Stimulated activated CD4-positive, alpha-beta T cell treated with anti-CD3 and anti-CD28 coated beads, Interleukin-1b, Interleukin-23, amount 100 ng/mL, for 24 hours (primary cell): ENCODE results near the gene KIF9.
"Not testable (repeated sequence)": the region's sequence is repeated elsewhere in the genome, so short reads cannot be mapped to it uniquely, and the experiment has no call there.

ENCODE experiments used
- DNase-seq, 4 experiments: peaks; one replicate each; pipeline ENCODE4 v3.0.0-alpha.2; 2020; ENCODE audit warnings: low read depth in 4 of 4, low spot score in 1 of 4

The KIF9 gene

DNA sequence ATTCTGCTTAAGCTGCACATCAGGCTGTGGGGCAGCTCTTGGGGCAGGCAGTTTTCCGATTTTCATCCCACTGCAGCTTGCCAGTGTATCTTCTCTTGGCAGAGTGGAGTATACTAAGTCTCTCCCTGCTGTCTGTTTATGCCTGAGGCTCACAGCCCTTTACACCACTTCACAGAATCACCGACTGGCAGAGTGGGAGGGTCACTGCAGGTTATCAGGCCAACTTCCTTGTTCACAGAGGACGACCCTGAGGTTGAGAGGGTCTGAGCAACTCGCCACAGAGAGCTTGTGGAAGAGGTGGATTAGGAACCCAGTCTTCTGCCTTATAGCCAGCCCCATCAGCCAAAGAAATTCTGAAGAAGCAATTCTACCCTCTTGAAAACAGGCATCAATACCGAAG is 30.9 kb downstream of the KIF9 start:
- DNase-seq: no peak

DNA sequence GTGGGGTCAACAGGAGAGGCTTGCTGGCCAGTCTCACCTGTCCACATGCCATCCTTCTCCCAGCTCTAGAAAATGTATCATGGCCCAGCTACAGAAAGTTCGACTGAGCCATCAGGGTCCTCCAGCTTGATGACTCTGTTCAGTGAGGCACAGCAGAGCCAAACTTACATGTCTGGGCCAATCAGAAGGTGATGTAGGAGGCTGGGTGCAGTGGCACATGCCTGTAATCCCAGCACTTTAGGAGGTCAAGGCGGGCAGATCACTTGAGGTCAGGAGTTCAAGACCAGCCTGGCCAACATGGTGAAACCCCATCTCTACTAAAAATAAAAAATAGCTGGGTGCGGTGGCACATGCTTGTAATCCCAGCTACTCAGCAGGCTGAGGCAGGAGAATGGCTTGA is 31.5 kb downstream of the KIF9 start:
- not testable (repeated sequence) for DNase-seq

DNA sequence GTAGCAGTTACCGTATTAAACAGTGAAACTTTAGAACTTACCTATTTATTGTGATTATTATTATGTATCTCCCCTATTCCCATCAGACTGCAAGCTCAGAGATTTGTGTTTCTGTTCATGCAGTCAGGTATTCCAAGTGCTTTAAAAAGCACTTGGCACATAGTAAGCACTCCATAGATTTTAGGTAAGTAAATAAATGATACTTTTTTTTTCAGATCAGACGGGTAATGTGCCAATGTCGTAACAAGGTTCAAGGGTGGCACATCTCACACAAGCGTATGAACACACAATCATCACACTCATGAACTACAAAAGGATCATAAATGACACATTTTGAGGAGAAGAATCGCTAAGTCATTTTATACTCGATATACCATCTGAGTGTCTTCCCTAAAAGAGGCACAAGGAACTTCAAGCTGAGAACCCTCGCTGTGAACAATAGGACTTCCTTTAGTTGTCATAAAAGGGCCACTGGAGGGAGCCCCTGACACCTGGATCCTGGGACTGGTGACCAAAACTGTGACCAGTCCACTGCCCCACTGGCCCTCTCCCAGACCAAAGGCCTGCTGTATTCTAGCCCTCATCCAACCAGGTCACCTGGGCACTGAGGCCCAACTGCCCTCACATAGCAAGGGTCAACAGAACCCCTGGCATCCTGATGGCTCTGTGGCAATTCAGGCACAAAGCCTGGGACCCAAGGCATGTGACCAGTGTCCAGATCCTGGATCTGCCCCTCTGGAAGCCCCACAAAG is 32.1 kb downstream of the KIF9 start:
- no peak for DNase-seq

DNA sequence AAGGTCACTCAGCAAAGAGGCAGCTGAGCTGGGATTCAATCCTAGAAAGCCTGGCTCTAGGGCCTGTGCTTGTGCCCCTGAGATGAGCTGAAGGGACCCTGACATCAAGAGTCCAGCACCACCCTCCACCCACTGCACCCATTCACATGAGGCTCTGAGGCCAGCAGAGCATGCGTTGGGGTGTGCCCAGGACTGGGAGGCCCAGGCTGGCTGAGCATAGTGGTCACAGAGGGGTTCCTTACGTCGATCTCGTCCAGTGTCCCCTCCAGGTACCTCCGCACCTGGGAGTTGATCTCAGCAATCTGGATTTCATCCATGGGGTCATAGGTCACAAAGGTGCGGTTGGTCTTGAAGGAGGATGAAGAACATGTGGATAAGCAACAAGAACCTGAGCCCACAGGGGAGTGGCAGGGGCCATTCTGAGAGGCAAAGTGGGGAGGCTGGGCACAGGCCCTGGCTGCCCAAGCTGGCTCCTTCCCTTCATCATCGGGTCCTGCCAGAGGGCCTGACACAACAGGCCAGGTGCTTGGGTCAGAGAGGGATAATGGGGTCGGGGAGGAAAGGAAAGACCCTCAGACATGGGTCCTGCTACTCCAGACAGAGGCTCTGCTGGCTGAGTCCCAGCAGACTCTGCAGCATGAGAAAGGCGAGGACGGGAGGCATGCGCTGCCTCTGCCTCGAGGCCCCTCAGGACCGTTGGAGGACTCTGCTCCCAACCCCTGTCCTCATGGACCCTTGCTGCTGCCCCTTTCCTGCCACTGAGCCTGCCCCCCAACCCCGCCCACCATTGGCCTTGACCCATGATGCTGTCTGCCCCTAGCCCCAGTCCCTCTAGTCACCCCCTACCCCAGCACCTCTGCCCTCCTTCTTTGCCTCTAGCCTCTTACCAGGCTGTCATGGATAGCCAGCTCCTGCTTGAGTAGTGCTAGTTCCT is 35.2 kb downstream of the KIF9 start:
- no peak for DNase-seq

DNA sequence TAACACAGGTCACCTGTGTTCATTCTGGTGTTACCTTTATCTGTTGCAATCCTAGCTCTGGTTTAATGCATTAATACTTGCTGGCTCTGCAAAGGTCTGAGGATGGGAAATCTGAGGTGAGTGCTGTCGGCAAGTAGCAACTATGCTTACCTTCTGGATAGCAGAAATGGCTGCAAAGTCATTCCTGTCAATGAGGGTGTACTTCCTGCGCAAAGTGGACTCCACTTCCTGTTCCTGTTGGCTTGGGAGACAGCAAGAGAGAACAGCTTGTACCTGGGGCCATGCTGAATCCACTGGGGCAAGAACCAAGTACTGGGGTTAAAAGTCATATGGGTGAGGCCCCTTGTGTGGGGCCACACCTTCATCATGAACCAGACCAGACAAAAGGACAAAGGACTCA is 37.3 kb downstream of the KIF9 start:
- no peak for DNase-seq

DNA sequence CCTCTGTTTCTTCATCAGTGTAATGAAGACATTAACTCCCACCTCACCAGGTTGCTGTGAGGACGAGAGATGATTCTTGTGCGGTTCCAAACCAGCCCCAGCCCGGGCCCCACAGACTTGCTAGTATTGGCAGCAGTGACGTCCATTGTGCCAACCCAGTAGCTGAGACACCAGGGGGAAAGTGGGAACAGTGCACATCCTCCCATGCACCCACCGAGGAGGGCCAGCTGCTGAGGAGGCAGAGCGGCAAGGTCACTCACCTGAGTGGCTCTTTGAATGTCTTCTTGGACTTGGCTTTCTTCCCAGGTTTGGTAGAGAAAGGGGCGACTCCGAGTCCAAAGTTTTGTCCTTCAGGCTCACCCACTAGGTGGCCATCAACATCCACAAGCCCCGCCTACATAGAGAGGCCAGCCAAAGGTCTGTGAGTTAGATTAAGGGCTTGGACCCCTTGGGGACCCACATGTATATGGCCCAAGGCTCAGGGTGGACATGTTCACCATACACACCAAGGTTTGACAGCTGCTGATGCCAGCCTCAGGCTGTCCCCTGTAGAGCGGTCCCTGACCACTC is 38.0 kb downstream of the KIF9 start:
- DNase-seq: no peak

DNA sequence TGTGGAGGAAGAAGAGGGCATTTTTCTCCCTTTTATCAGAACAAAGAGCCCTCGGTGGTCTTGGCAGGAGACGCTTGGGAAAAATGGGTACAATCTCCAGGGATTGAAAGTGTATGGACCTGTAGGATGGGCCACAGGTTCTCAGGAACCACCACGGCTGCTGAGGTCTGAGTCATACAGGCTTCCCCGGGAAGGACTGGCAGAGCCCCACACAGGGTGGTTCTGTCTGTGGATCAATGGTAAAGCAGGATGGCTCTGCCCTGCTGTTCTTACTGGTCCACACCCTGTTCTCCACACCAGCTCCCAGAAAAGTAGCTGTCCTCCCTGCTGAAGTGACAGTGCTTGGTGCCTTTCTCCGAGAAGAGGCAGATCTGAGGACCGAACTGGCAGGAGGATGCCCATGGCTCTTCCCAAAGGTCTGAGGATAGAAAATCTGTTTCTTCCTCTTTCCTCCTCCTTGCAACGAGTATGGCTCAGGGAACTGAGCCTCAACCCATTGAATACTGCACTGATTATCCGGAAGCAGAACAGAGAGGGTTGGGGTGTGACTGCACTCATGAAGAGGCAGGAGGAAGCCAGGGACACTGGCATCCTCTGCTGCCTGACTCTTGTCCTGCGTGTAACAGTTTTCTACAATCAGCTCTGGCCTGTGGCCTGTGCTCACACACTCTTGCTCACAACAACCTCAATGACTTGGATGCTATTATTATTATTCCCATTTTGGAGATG is 39.0 kb downstream of the KIF9 start:
- no peak for DNase-seq

DNA sequence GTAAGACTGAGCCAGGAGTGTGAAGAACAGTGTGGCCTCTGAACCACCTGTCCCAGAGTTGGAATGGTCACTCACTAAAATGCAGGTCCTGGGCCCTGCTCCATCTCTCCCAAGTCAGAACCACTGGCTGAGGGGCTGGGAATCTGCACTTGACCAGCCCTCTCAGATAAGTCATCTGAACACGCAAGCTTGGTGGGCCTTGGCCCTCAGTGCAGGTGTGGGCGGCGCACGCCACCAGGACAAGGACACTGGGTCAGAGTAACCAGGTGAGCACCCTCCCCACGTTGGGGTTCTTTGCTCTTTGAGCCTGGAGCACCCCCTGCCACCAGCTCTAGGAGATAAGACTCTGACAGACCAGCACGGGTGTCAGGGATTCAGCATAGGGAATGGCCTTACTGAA is 42.7 kb downstream of the KIF9 start:
- DNase-seq: no peak

DNA sequence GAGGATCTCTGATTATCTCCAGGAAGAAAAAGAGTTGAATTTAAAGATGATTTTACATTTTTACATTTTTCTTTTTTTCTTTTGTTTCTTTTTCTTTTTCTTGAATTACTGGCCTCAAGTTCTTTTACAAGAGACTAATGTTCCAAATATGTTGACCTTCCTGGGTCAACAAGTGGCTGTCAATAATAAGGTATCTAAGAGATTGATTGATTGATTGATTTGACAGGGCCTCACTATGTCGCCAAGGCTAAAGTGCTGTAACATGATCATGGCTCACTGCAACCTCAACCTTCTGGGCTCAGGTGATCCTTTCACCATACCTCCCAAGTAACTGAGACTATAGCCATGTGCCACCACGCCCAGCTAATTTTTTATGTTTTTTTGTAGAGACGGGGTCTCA is 44.6 kb downstream of the KIF9 start:
- no peak for DNase-seq

DNA sequence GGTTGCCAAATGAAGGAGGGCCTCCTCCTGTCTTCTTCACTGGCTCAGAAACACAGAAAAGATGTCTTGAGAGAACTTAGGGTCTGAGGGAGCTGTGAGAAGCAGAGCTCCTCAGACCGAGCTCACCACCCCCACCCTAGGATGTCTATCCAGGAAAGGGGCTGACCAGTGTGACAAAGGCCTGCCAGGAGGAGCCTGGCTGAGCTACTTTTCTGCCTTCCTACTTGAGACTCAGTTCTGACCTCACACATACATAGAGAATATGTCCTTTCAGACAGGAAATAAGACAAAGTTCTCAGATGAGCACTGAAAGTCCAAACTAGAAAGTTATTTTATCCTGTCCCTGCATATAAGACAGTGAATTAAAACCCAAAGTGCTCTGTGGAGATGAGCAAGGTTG is 54.5 kb downstream of the KIF9 start:
- DNase-seq: no peak

DNA sequence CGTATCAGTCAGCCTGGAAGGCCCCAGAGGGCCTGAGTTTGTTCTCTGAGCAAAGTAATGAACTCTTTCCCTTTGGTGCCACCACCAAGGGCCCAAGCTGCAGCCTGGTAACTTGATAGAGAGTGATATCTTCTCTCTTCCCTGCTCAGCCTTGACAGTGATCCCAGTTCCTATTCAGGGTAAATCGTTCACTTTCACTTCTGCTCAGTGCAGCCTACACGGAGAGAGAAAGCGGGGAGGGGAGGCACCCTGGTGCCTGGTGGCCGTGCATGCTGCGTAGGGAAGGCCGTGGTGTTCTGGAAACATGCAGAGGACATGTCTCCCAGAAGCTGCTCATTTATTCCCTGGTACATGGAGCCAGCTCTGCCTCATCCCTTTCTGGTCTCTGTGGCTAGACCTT is 54.9 kb downstream of the KIF9 start:
- DNase-seq: no peak

DNA sequence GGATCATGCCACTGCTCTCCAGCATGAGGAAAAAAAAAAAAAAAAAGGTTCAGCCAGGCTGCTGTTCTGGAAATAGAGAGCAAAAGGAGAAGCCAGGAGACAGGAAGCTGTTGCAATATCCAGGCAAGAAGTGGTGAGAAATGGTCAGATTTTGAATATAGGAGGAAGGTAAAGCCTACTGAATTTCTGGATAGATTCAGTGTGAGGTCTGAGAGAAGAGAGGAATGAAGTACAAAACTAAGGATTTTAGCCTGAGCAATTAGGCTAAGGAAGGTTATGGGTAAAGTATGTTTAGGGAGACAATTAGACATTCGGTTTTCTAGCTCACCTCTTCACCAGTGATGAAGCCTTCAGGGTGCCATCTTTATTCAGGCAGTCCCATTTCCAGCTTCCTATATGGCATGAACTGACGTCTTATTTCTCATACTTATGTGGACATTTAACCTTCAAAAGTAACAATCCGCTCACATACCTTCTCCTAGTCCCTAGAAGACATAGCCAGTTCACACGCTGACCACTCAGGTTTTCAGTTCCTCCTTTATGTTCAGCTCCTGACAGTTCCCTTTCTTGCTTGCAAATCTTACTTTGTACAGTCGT is 57.2 kb downstream of the KIF9 start:
- no peak for DNase-seq

DNA sequence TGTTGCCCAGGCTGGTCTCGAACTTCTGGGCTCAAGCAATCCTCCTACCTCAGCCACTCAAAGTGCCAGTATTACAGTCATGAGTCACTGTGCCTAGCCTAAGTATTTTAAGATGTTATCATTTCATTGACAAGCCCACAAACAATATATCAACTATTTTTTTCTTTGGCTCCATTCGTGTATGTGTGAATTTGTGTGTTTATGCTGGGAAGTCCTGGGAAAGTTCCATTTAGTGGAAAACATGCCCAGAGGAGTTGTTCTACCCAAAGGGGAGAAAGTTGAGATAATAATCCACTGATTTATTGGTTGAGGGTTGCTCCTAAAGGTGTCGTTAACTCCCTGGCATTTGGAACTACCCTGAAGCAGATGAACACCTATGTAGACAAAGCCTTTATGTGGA is 58.8 kb downstream of the KIF9 start:
- DNase-seq: no peak

DNA sequence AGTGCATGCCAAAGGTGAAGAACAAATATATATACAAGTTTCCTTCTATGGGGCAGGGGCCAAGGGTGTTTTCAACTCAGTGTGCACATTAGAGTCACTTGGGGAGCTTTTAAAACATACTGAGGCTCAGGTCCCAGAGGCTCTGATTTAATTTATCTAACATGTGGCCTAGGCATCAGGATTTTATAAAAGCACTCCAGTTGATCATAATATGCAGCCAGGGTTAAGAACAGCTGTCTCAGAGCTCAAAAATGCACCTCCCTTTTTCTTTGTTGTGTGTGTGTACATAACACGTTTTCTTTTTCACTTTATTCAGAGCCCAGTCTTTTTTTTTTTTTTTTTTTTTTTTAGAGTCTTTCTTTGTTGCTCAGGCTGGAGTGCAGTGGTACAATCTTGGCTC is 60.8 kb downstream of the KIF9 start:
- DNase-seq: no peak

DNA sequence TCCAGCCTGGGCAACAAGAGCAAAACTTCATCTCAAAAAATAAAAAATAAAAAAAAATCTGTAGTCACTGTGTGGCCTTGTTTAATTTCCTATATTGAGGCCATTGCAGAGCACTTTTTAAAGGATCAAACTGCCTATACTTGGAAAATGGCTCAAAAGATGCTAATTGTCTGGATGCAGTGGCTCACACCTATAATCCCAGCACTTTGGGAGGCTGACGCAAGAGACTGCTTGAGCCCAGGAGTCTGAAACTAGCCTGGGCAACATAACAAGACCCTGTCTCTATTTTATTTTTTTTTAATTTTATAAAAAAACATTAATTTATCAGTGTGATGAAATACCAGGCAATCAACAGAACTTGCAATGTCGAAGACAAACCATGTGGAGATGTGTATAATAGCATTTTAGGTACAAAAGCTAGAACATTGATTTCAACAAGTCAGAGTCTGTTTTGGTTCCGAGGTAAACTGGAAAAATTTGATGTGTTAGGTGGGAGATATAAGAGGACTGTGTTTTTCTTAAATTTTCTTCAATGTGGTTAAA is 71.7 kb downstream of the KIF9 start:
- DNase-seq: no peak

DNA sequence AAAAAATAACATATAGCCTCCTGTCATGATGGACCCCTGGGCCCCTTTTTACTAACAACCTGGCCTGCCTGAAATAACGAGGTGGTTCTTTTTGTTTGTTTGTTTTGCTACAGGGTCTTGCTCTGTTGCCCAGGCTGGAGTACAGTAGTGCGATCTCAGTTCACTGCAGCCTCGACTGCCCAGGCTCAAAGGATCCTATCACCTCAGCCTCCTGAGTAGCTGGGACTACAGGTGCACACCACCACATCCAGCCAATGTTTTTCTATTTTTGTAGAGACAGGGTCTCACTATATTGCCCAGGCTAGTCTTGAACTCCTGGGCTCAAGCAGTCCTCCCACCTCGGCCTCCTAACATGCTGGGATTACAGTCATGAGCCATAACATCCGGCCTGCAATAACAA is 76.6 kb downstream of the KIF9 start:
- not testable (repeated sequence) for DNase-seq

DNA sequence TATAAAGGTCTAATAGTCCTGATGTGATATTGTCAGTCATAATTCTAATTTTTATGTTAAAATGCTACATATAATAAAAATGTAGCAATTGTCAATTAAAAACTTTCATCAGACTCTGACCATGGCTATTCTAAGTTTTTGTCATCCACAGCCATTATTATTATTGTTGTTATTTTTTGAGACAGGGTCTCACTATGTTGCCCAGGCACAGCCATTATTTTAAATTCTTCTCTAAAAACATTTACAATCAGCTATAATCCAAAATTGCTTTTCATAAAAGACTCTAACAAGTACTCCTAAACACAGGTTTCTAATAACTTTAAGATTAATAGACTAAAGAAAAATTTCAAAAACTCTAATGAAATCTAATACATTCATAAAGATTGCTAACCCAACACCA is 77.7 kb downstream of the KIF9 start:
- no peak for DNase-seq

DNA sequence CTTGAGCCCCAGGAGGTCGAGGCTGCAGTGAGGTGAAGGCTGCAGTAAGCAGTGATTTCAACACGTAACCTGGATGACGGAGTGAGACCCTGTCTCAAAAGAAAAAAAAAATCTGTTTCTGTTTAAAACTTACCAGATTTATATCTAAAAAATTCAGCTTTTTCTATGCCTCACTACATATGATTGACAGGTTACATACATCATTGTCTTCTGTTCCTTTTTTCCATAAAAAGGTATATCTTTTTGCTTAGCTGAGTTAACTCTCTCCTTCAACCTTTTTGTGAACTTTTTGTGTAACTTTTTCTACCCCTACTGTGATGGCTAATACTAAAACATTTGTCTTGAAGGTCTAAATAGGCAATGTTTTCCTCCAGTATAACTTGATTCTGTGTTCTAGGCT is 80.1 kb downstream of the KIF9 start:
- DNase-seq: no peak

DNA sequence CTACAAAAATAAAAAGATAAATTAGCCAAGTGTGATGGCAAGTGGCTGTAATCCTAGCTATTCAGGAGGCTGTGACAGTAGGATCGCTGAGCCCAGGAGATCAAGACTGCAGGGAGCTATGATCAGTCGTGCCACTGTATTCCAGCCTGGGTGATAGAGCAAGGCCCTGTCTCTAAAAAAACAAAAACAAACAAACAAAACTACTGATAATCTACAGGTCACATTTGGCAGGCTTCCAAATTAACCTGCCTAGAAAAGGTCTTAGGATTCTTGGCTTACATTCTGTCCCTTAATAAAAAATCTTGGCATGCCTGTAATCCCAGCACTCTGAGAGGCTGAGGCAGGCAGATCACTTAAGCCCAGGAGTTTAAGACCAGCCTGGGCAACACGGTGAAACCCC is 85.3 kb downstream of the KIF9 start:
- DNase-seq: no peak

DNA sequence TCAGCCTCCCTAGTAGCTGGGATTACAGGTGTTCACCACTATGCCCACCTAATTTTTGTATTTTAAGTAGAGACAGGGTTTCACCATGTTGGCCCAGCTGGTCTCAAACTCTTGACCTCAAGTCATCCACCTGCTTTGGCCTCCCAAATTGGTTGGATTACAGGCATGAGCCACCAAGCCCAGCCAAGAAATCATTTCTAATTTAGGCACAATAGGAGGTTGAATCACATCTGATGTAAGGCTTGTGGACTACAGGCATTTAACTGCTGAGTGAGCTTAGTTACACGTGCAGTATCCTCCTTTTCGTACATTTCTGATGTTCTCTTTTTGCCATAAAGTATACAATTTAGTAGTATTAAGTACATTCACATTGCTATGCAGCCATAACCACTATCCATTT is 87.6 kb downstream of the KIF9 start:
- no peak for DNase-seq
